NCI-H526 (cell line): Measurements from ENCODE around the gene DAP3.

Source experiments
- DNase-seq, 2 experiments: peaks; one replicate each; lab custom pipeline; 2025; lab: John Stamatoyannopoulos, UW

DAP3 gene

DNA sequence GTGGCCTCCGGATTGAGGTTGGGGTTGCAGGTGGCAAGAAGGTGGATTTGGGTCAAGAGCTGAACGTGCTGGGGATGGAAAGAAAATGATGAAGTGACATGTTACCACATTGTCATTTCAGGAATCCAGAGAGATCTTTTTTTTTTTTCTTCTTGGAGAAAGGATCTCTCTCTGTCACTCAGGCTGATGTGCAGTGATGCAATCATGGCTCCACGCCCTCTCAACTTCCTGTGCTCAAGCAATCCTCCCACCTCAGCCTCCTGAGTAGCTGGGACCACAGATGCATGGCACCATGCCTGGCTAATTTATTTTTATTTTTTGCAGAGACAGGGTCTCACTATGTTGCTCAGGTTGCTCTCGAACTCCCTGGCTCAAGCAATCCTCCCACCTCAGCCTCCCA lies 87.5 kb downstream of the DAP3 start:
- no peak for DNase-seq

DNA sequence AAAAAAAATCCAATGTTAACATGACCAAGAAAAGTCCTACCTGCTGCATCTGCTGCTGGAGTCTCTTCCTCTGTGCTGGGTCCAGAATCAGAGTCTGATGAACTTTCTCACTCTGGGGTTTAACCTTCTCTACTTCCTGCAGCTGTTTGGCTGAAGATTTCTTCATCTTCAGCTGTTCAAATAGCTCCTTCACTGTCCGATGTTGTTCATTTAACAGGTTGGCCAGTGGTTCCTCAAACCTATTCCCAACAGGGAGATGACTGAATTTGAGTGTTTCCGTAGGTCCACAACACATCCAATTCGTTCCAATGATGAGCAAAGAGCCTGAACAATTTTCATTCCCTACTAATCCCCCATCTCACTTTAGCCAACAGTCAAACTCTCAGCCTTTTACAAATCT lies 88.7 kb downstream of the DAP3 start:
- no peak for DNase-seq
